ENCODE results near the gene AKAP8. TPM values are rescaled to one million over a fixed set of nuclear protein-coding genes. Genes with fewer than 3 reads are reported as not detected.

AKAP8 gene
- total RNA-seq, 1 experiment from 2014 or later, result 59.5 TPM

DNA sequence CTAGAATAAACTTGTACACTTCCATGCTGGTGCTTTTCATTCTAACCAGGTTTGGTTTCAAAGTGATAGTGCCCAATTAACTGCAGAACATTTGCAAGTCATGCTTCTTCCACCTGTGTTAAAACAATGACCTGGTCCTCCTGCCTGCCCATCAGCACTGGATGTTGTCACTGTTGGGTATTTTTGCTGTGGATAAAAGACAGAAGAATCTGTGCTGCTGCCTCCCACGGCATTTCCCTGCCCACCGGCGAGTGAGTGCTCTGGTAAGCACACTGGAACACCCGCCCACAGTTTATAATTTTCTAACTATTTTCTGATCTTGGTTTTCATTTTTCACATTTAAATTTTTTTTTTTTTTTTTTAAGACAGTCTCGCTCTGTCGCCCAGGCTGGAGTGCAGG lies 2.3 kb upstream of the AKAP8 start:
- Histone ChIP-seq H2BK12ac (ENCODE audit: insufficient read length, low read depth, low read length) (no peak overlapping the region), H2AFZ (ENCODE audit: low read length) (no peak overlapping the region), H3K9ac (ENCODE audit: extremely low read depth, insufficient read length, low read length) (no peak overlapping the region), H3K79me2 (ENCODE audit: insufficient read depth, low read length) (peaks cover 18% of the 10 kb centered on the region; the same call in 1 of the 2 replicates), H4K5ac (ENCODE audit: insufficient read length, low read depth, low read length) (no peak overlapping the region), H3K18ac (ENCODE audit: insufficient read length, low read depth, low read length) (no peak overlapping the region), H3K27ac (ENCODE audit: insufficient read length, low read depth, low read length) (no peak overlapping the region), H3T11ph (ENCODE audit: low read length) (no peak overlapping the region), H3K14ac (ENCODE audit: insufficient read depth, low read length) (no peak overlapping the region), H2AK5ac (ENCODE audit: insufficient read length, low read length) (no peak overlapping the region), H3K27me3 (ENCODE audit: insufficient read depth, low read length) (no peaks in the 10 kb centered on the region), H2BK5ac (ENCODE audit: insufficient read length, low read length) (no peak overlapping the region), H3K56ac (ENCODE audit: insufficient read length, low read depth, low read length) (no peak overlapping the region), H3K4me1 (ENCODE audit: insufficient read depth, low read length) (peaks cover 2% of the 10 kb centered on the region; the same call in 1 of the 2 replicates), H3K23me2 (ENCODE audit: insufficient read length, low read depth, low read length, poor library complexity, severe bottlenecking) (peaks cover 8% of the 10 kb centered on the region), H3K4ac (ENCODE audit: low read depth, low read length) (no peak overlapping the region), H4K20me1 (ENCODE audit: control insufficient read depth, insufficient read depth, insufficient read length) (no peaks in the 10 kb centered on the region), H3K79me1 (ENCODE audit: insufficient read depth, low read depth, low read length, poor library complexity, severe bottlenecking) (no peaks in the 10 kb centered on the region), H2BK120ac (ENCODE audit: low read depth, low read length, poor library complexity, severe bottlenecking) (no peak overlapping the region), H2BK20ac (ENCODE audit: low read depth, low read length, poor library complexity, severe bottlenecking) (no peak overlapping the region), H3K4me2 (ENCODE audit: insufficient read depth, insufficient read length, low read length) (no peak overlapping the region), H4K8ac (replicated peaks; ENCODE audit: insufficient read length, low read depth, low read length) (no peak overlapping the region), H4K91ac (ENCODE audit: insufficient read length, low read depth, low read length) (no peak overlapping the region), H3K23ac (ENCODE audit: insufficient read length, low read depth, low read length) (no peak overlapping the region), H2BK15ac (ENCODE audit: low read depth, low read length) (no peak overlapping the region), H3K9me3 (ENCODE audit: control insufficient read depth, low read depth, low read length) (no peaks in the 10 kb centered on the region)
- Mint-ChIP-seq H3K9me3 (no peaks in the 10 kb centered on the region; a peak in 1 of 5 replicates), H3K36me3 (ENCODE audit: insufficient read depth in 1 of 3, low read depth in 3 of 3) (peaks cover 5 to 25% (median 10%) of the 10 kb centered on the region in 3 experiments; a peak in 6 of 7 replicates), H3K27ac (peak overlapping the region in 2 of 3 experiments; percentile 38 to 58; a peak in 3 of 7 replicates), H3K4me1 (peaks cover 25 to 28% of the 10 kb centered on the region in 2 experiments), H3K27me3 (ENCODE audit: low read depth) (no peaks in the 10 kb centered on the region; the same call in 1 of the 2 replicates), H3K4me3 (peak overlapping the region; percentile 90 to 95; a peak in 3 of 5 replicates)
- DNase-seq, result no peak
- no CpG with 5 or more reads among the region's 6 CpGs for WGBS (ENCODE audit: extremely low coverage, insufficient read length, low lambda C conversion rate)
- TF ChIP-seq, protein P1, sequence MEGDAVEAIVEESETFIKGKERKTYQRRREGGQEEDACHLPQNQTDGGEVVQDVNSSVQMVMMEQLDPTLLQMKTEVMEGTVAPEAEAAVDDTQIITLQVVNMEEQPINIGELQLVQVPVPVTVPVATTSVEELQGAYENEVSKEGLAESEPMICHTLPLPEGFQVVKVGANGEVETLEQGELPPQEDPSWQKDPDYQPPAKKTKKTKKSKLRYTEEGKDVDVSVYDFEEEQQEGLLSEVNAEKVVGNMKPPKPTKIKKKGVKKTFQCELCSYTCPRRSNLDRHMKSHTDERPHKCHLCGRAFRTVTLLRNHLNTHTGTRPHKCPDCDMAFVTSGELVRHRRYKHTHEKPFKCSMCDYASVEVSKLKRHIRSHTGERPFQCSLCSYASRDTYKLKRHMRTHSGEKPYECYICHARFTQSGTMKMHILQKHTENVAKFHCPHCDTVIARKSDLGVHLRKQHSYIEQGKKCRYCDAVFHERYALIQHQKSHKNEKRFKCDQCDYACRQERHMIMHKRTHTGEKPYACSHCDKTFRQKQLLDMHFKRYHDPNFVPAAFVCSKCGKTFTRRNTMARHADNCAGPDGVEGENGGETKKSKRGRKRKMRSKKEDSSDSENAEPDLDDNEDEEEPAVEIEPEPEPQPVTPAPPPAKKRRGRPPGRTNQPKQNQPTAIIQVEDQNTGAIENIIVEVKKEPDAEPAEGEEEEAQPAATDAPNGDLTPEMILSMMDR (conservative IDR thresholded peaks at IDR 0.05), result no peak
